CD14-positive monocyte (primary cell): ENCODE data around the gene ISM2. TPM values are rescaled to one million over a fixed set of nuclear protein-coding genes. Genes with fewer than 3 reads are reported as not detected.

ENCODE experiments used
- DNase-seq, 3 donors: peaks; one replicate each; pipeline ENCODE4 v3.0.0-alpha.2; 2011 to 2022
- H2AFZ ChIP-seq: 2 replicates; pipeline ENCODE4 v1.6.0; 2012; ENCODE audit warnings: mild to moderate bottlenecking, low read depth, low read length, inconsistent platforms; ENCODE audit not compliant: insufficient read depth, poor library complexity, severe bottlenecking
- H3K27ac ChIP-seq, 2 donors: 1 replicate in 1 of 2; 2 replicates in 1 of 2; pipeline ENCODE4 v1.5.1; 2012 to 2013; ENCODE audit warnings: low read length in 2 of 2, control low read depth in 1 of 2, inconsistent platforms in 1 of 2, low read depth in 1 of 2, mild to moderate bottlenecking in 1 of 2
- H3K27me3 ChIP-seq, 2 donors: one replicate each; pipeline versions ENCODE4 v1.6.0 to v1.6.1; 2011 to 2013; ENCODE audit warnings: low read length in 2 of 2; ENCODE audit not compliant: control insufficient read depth in 2 of 2, insufficient read depth in 2 of 2
- H3K36me3 ChIP-seq, 2 donors: replicated peaks in 1 of 2; 1 replicate in 1 of 2; 2 replicates in 1 of 2; pipeline versions ENCODE4 v1.5.1 to v1.6.1; 2012 to 2013; ENCODE audit warnings: low read length in 2 of 2, control low read depth in 1 of 2, inconsistent platforms in 1 of 2, mild to moderate bottlenecking in 1 of 2; ENCODE audit not compliant: insufficient read depth in 2 of 2, control insufficient read depth in 1 of 2
- H3K4me1 ChIP-seq, 2 donors: 1 replicate in 1 of 2; 2 replicates in 1 of 2; pipeline versions ENCODE4 v1.5.1 to v1.6.1; 2012 to 2013; ENCODE audit warnings: low read length in 2 of 2, control low read depth in 1 of 2, inconsistent platforms in 1 of 2, mild to moderate bottlenecking in 1 of 2, moderate library complexity in 1 of 2; ENCODE audit not compliant: insufficient read depth in 2 of 2, control insufficient read depth in 1 of 2
- H3K4me2 ChIP-seq: replicated peaks from 2 replicates; pipeline ENCODE3; 2012; ENCODE audit warnings: low read length, moderate library complexity, mild to moderate bottlenecking; ENCODE audit not compliant: poor library complexity, severe bottlenecking; ENCODE audit errors: extremely low read depth
- H3K4me3 ChIP-seq, 3 experiments: fragments of 200-600 bp in 1 of 3; sonication (generic) in 1 of 3; replicated peaks in 1 of 3; 1 replicate in 2 of 3; 2 replicates in 1 of 3; pipeline ENCODE4 v1.5.1; 2011 to 2013; ENCODE audit warnings: low read length in 3 of 3, mild to moderate bottlenecking in 3 of 3, control low read depth in 2 of 3, low read depth in 2 of 3, inconsistent platforms in 1 of 3, moderate library complexity in 1 of 3
- H3K79me2 ChIP-seq: 2 replicates; pipeline ENCODE4 v1.6.0; 2012; ENCODE audit warnings: mild to moderate bottlenecking, control low read depth, inconsistent platforms, low read length, moderate library complexity; ENCODE audit not compliant: insufficient read depth
- H3K9ac ChIP-seq: 2 replicates; pipeline ENCODE4 v1.6.0; 2017; ENCODE audit warnings: low read length, mild to moderate bottlenecking; ENCODE audit not compliant: insufficient read depth, poor library complexity, severe bottlenecking
- H3K9me3 ChIP-seq, 2 donors: replicated peaks in 1 of 2; 1 replicate in 1 of 2; 2 replicates in 1 of 2; pipeline versions ENCODE4 v1.5.1 to v1.6.1; 2012 to 2013; ENCODE audit warnings: low read length in 2 of 2, control low read depth in 1 of 2; ENCODE audit not compliant: control insufficient read depth in 1 of 2, insufficient read depth in 1 of 2
- H4K20me1 ChIP-seq: 2 replicates; pipeline ENCODE4 v1.6.0; 2012; ENCODE audit warnings: mild to moderate bottlenecking, low read length, control low read depth, moderate library complexity; ENCODE audit not compliant: insufficient read depth
- H3K27ac Mint-ChIP-seq, 7 donors: one replicate each; pipeline ENCODE4 v1.8.0; 2020; ENCODE audit warnings: mild to moderate bottlenecking in 7 of 7, mixed read lengths in 7 of 7, moderate library complexity in 6 of 7, inconsistent platforms in 2 of 7
- H3K27me3 Mint-ChIP-seq, 3 donors: one replicate each; pipeline ENCODE4 v1.8.0; 2021 to 2022; ENCODE audit warnings: low read depth in 3 of 3, mild to moderate bottlenecking in 3 of 3, mixed read lengths in 3 of 3, moderate library complexity in 3 of 3, inconsistent platforms in 1 of 3
- H3K36me3 Mint-ChIP-seq, 2 donors: one replicate each; pipeline ENCODE4 v1.8.0; 2020; ENCODE audit warnings: mixed read lengths in 2 of 2, inconsistent platforms in 1 of 2, mild to moderate bottlenecking in 1 of 2
- H3K4me1 Mint-ChIP-seq: one replicate; pipeline ENCODE4 v1.8.0; 2020; ENCODE audit warnings: mild to moderate bottlenecking, mixed read lengths
- H3K4me3 Mint-ChIP-seq, 2 donors: one replicate each; pipeline ENCODE4 v1.8.0; 2020; ENCODE audit warnings: mild to moderate bottlenecking in 2 of 2, mixed read lengths in 2 of 2, moderate library complexity in 1 of 2
- H3K9me3 Mint-ChIP-seq, 7 donors: one replicate each; pipeline ENCODE4 v1.8.0; 2020 to 2022; ENCODE audit warnings: mixed read lengths in 7 of 7, mild to moderate bottlenecking in 6 of 7, moderate library complexity in 6 of 7, inconsistent platforms in 2 of 7
- CTCF ChIP-seq: fragments of 200-600 bp; IDR thresholded peaks from one replicate; pipeline ENCODE4 v1.8.0; 2022; ENCODE audit warnings: antibody characterized with exemption, mild to moderate bottlenecking
- WGBS: methylation state at CpG from one replicate; pipeline ENCODE4 v1.1.5; 2013; ENCODE audit warnings: missing lambda C conversion rate; ENCODE audit not compliant: insufficient coverage; 5-methylcytosine and 5-hydroxymethylcytosine counted together
- intact Hi-C, 2 donors: fragments of 100-400 bp; cut with micrococcal nuclease; formaldehyde crosslinking; loops; one replicate each; pipeline versions ENCODE4 v1.15.0 to v1.15.1; 2023
- polyA plus RNA-seq, 3 donors: library from polyadenylated mRNA; depleted of rRNA in 1 of 3; unstranded in 2 of 3; stranded (reverse) in 1 of 3; fragments of 300-500 nt in 2 of 3; fragments of >200 nt in 1 of 3; fragmentation: Illumina TruSeq in 2 of 3; gene quantifications; 1 replicate in 2 of 3; 2 replicates in 1 of 3; pipeline ENCODE4 v1.2.3, GENCODE V29; 2012 to 2021

The ISM2 gene
- polyA plus RNA-seq, 3 donors: not detected

DNA sequence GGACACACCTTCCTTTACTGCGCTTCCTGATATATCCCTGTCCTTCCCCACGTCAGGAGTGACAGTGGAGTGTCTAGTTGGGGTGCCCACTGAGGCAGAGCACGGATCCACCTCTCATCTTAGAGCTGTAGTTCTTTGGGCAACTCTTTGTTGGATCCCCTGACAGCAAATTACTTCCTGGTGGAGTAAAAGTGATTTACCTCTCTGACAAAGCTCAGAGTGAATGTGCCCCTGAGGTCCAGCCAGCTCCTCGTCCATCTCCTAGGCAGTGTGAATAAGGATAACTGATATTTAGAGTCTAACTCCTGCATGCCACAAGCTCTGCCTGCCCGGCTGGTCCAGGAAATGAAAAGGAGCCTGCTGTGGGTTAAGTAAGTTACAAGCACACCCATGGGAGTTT, 24.7 kb downstream of the ISM2 start:
- H3K27me3 Mint-ChIP-seq: peaks cover 2 to 3% (median 3%) of the 10 kb centered on the region in 3 donors
- intact Hi-C loops: no loop called here
- peaks cover 1% of the 10 kb centered on the region for H3K4me1 Mint-ChIP-seq
- Histone ChIP-seq H3K79me2 (no peaks in the 10 kb centered on the region), H4K20me1 (no peaks in the 10 kb centered on the region), H3K27me3 (no peaks in the 10 kb centered on the region), H3K27ac (no peak overlapping the region), H2AFZ (no peak overlapping the region), H3K4me1 (peaks cover 0 to 3% of the 10 kb centered on the region in 2 donors), H3K4me3 (no peak overlapping the region), H3K4me2 (no peak overlapping the region), H3K36me3 (peaks cover 6 to 13% of the 10 kb centered on the region in 2 donors), H3K9me3 (no peaks in the 10 kb centered on the region), H3K9ac (no peak overlapping the region)
- H3K27ac Mint-ChIP-seq: no peak overlapping the region
- no peaks in the 10 kb centered on the region for H3K9me3 Mint-ChIP-seq
- no peak for TF ChIP-seq CTCF
- WGBS: 83% methylated on average over 1 of the region's 5 CpGs
- peaks cover 8 to 9% of the 10 kb centered on the region in 2 donors for H3K36me3 Mint-ChIP-seq
- H3K4me3 Mint-ChIP-seq: no peak overlapping the region
- DNase-seq: no peak

GRCh38 chr14:77470224-77470870, 28.3 kb downstream of the ISM2 start:
- DNase-seq: no peak
- H3K27ac ChIP-seq: no peak overlapping the region
- no peak for TF ChIP-seq CTCF
- H3K4me1 ChIP-seq: no peaks in the 10 kb centered on the region
- Mint-ChIP-seq H3K27ac (peak overlapping the region in 1 of 7 donors; percentile 37), H3K9me3 (no peaks in the 10 kb centered on the region), H3K4me1 (no peaks in the 10 kb centered on the region), H3K27me3 (peaks cover 0 to 3% (median 2%) of the 10 kb centered on the region in 3 donors), H3K4me3 (no peak overlapping the region), H3K36me3 (peaks cover 39 to 44% of the 10 kb centered on the region in 2 donors)
- 92% methylated on average over 4 of the region's 5 CpGs for WGBS
- no peaks in the 10 kb centered on the region for H3K79me2 ChIP-seq
- H3K4me2 ChIP-seq: no peak overlapping the region
- H3K9me3 ChIP-seq: no peaks in the 10 kb centered on the region
- no peak overlapping the region for H3K9ac ChIP-seq
- peaks cover 39 to 48% of the 10 kb centered on the region in 2 donors for H3K36me3 ChIP-seq
- intact Hi-C loops: no loop called here
- no peak overlapping the region for H2AFZ ChIP-seq
- no peak overlapping the region for H3K4me3 ChIP-seq
- H3K27me3 ChIP-seq: no peaks in the 10 kb centered on the region
- no peaks in the 10 kb centered on the region for H4K20me1 ChIP-seq
